SU-DHL-6 (cell line): ENCODE measurements around the gene TARBP2.

Experiments used
- H2AFZ ChIP-seq: fragments of 200-600 bp; sonication (generic); 2 replicates; pipeline ENCODE4 v1.6.1; 2014; ENCODE audit warnings: low read depth, mild to moderate bottlenecking, moderate library complexity, mixed read lengths, antibody characterized with exemption, low read length; ENCODE audit not compliant: severe bottlenecking
- H3F3A ChIP-seq: fragments of 200-600 bp; shearing (Covaris generic); 2 replicates; pipeline ENCODE4 v1.6.0; 2016; ENCODE audit warnings: antibody characterized with exemption, mild to moderate bottlenecking; ENCODE audit not compliant: insufficient read depth
- H3K27ac ChIP-seq: fragments of 200-600 bp; sonication (generic); 2 replicates; pipeline ENCODE4 v1.5.1; 2016; ENCODE audit warnings: low read depth, mild to moderate bottlenecking, low read length, moderate library complexity, mixed read lengths
- H3K27me3 ChIP-seq: fragments of 200-600 bp; sonication (generic), shearing (Covaris generic); 2 replicates; pipeline ENCODE4 v1.6.0; 2014; ENCODE audit warnings: mild to moderate bottlenecking, low read length
- H3K36me3 ChIP-seq: fragments of 200-600 bp; sonication (generic); 2 replicates; pipeline ENCODE4 v1.6.1; 2014; ENCODE audit warnings: mild to moderate bottlenecking, low read length, mixed read lengths
- H3K4me2 ChIP-seq: fragments of 300-600, 200-600 bp; shearing (Covaris generic), sonication (generic); 2 replicates; pipeline ENCODE4 v1.6.0; 2014; ENCODE audit warnings: low read length, low read depth, mild to moderate bottlenecking; ENCODE audit not compliant: poor library complexity, severe bottlenecking
- H3K4me3 ChIP-seq: fragments of 200-600 bp; sonication (generic); 2 replicates; pipeline ENCODE4 v1.5.1; 2014; ENCODE audit warnings: antibody characterized with exemption, low read length, mild to moderate bottlenecking, mixed read lengths; ENCODE audit not compliant: insufficient read depth, poor library complexity, severe bottlenecking
- H3K79me2 ChIP-seq: fragments of 200-600 bp; sonication (generic); 2 replicates; pipeline ENCODE4 v1.6.1; 2014; ENCODE audit warnings: mild to moderate bottlenecking, low read length, moderate library complexity; ENCODE audit not compliant: insufficient read depth
- H3K9ac ChIP-seq: fragments of 200-600 bp; sonication (generic); 2 replicates; pipeline ENCODE4 v1.7.0; 2014; ENCODE audit warnings: mild to moderate bottlenecking, low read length
- H3K9me2 ChIP-seq: fragments of 200-600 bp; sonication (generic); replicated peaks from 2 replicates; pipeline ENCODE4 v1.6.1; 2014; ENCODE audit warnings: low read length; ENCODE audit not compliant: insufficient read depth
- H3K9me3 ChIP-seq: fragments of 200-600 bp; sonication (generic); 2 replicates; pipeline ENCODE4 v1.6.1; 2014; ENCODE audit warnings: low read length, mixed read lengths; ENCODE audit not compliant: insufficient read depth
- H4K20me1 ChIP-seq: fragments of 200-600 bp; sonication (generic); 2 replicates; pipeline ENCODE4 v1.6.1; 2014; ENCODE audit warnings: low read depth, mild to moderate bottlenecking, antibody characterized with exemption, low read length, moderate library complexity, mixed read lengths
- CTCF ChIP-seq: fragments of 200-600 bp; sonication (generic); IDR thresholded peaks from one replicate; pipeline ENCODE4 v1.5.1; 2017; ENCODE audit warnings: antibody characterized with exemption, mild to moderate bottlenecking, low read length, moderate library complexity; ENCODE audit not compliant: insufficient read depth, poor library complexity, severe bottlenecking
- EZH2phosphoT487 ChIP-seq: fragments of 200-600 bp; sonication (generic), shearing (Covaris generic); conservative IDR thresholded peaks from 2 replicates; pipeline ENCODE4 v1.6.1; 2018; ENCODE audit warnings: mild to moderate bottlenecking, antibody characterized with exemption, low read length, moderate library complexity, mixed read lengths

The TARBP2 gene

DNA sequence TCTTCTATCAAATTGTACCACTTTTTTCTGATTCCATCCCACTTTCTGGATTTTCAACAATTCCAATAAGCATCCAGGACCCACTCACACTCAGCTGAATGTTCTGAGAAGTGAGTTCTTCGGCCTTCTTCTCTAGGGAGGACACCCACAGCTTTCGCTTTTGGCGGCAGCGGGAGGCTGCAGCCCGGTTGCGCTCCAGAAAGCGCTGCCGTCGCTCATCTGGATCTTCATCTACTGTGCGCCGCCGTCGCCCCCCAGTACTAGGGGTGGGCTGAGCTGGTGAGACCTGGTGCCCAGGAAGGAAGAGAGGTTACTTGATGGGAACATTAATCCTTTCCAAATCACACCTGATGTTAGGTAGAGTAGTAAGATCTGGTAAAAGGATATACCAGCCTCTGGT lies 23.4 kb downstream of the TARBP2 start:
- Histone ChIP-seq H3K9me3 (no peaks in the 10 kb centered on the region), H3K4me2 (no peak overlapping the region), H3K4me3 (no peak overlapping the region), H2AFZ (no peak overlapping the region), H3K9ac (no peak overlapping the region), H3K27me3 (no peaks in the 10 kb centered on the region), H3K36me3 (no peaks in the 10 kb centered on the region; the same call in 1 of the 2 replicates), H3F3A (no peaks in the 10 kb centered on the region), H4K20me1 (no peaks in the 10 kb centered on the region), H3K27ac (no peak overlapping the region), H3K9me2 (no peaks in the 10 kb centered on the region), H3K79me2 (no peaks in the 10 kb centered on the region)
- TF ChIP-seq CTCF = no peak
- TF ChIP-seq EZH2phosphoT487 = no peak

DNA sequence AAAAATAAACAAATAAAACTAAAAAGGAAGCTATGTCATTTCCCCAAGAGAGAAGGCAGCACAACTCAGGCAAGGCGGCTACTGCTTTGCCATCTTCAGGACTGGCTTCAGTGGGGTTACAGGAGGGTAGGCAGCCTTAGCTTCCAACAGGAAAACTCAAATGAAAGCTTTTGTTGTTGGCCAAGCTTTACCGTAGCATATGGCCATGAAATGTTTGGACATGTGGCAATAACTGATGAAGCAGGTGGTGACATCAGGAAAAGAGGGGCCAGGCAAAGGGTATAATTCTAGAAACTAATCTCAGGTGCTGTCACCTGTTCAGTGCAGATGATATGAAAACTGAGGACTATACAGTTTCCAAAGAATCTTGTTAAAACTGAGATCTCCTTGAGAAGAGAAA lies 29.0 kb downstream of the TARBP2 start:
- no peak for TF ChIP-seq EZH2phosphoT487
- TF ChIP-seq CTCF = no peak
- Histone ChIP-seq H3K27ac (no peak overlapping the region), H3K9me3 (no peaks in the 10 kb centered on the region), H3K4me2 (no peak overlapping the region), H3F3A (no peaks in the 10 kb centered on the region), H3K9ac (no peak overlapping the region), H3K9me2 (no peaks in the 10 kb centered on the region), H3K4me3 (no peak overlapping the region), H3K27me3 (no peaks in the 10 kb centered on the region), H3K36me3 (no peaks in the 10 kb centered on the region; the same call in 1 of the 2 replicates), H2AFZ (no peak overlapping the region), H3K79me2 (no peaks in the 10 kb centered on the region), H4K20me1 (no peaks in the 10 kb centered on the region)

GRCh38 chr12:53530920-53531319 lies 29.8 kb downstream of the TARBP2 start:
- no peaks in the 10 kb centered on the region for H3F3A ChIP-seq
- TF ChIP-seq EZH2phosphoT487 (no peak), CTCF (no peak)
- H3K79me2 ChIP-seq = no peaks in the 10 kb centered on the region
- no peak overlapping the region for H3K4me3 ChIP-seq
- no peaks in the 10 kb centered on the region for H3K27me3 ChIP-seq
- peaks cover 5% of the 10 kb centered on the region; the same call in 1 of the 2 replicates for H3K36me3 ChIP-seq
- H3K9me2 ChIP-seq = no peaks in the 10 kb centered on the region
- no peak overlapping the region for H3K4me2 ChIP-seq
- H3K9ac ChIP-seq = no peak overlapping the region
- H2AFZ ChIP-seq = no peak overlapping the region
- H3K27ac ChIP-seq = no peak overlapping the region
- H4K20me1 ChIP-seq = no peaks in the 10 kb centered on the region
- H3K9me3 ChIP-seq = no peaks in the 10 kb centered on the region
